HCT116 (cell line): ENCODE results near the gene TCOF1. TPM values are rescaled to one million over a fixed set of nuclear protein-coding genes. Genes with fewer than 3 reads are reported as not detected.

Experiments used
- ATAC-seq: fragments of 200-7000 bp; cut with Tn5 transposase; 2 replicates; pipeline ENCODE4 v1.9.1; 2020; ENCODE audit warnings: mild to moderate bottlenecking, moderate library complexity
- BruUV-seq: library from RNA; stranded (reverse); fragments of 400-500 nt; replicated peaks from 2 replicates; lab custom pipeline; 2021; lab: Mats Ljungman, UMichigan
- CTCF ChIA-PET: fragments of 300-600 bp; sonication (Branson Sonifier 250); formaldehyde crosslinking; loops from one replicate; lab custom pipeline; 2021; ENCODE audit warnings: antibody characterized with exemption; lab: Charles Lee
- POLR2A ChIA-PET: fragments of 300-600, 350-600 bp; sonication (Branson Sonifier 250); formaldehyde crosslinking; loops from one replicate; lab custom pipeline; 2021; ENCODE audit warnings: antibody characterized with exemption; lab: Charles Lee
- RAD21 ChIA-PET, 2 experiments: fragments of 300-600 bp; sonication (Branson Sonifier 250); formaldehyde crosslinking; loops; one replicate each; lab custom pipeline; 2023; ENCODE audit warnings: low total read pairs in 2 of 2; ENCODE audit not compliant: uncharacterized antibody in 2 of 2, unreplicated experiment in 2 of 2, low non-redundant PET in 1 of 2; lab: Charles Lee
- DNase-seq: peaks from one replicate; pipeline ENCODE4 v3.0.0-alpha.2; 2010; ENCODE audit warnings: low read depth, low spot score
- H2AFZ ChIP-seq: fragments of 200-600 bp; shearing (Covaris generic), sonication (generic); 2 replicates; pipeline ENCODE4 v1.6.1; 2017; ENCODE audit warnings: low read depth, mixed run types, mixed read lengths, antibody characterized with exemption, low read length; ENCODE audit not compliant: poor library complexity, severe bottlenecking
- H3K27ac ChIP-seq: 2 replicates; pipeline ENCODE4 v1.5.1; 2012; ENCODE audit warnings: low read depth, low read length
- H3K27me3 ChIP-seq: fragments of 200-600 bp; sonication (generic); 2 replicates; pipeline ENCODE4 v1.6.1; 2016; ENCODE audit warnings: mixed run types, low read length, mixed read lengths; ENCODE audit not compliant: insufficient read depth
- H3K36me3 ChIP-seq, 2 experiments: fragments of 200-500 bp in 1 of 2; fragments of 200-600 bp in 1 of 2; sonication (Bioruptor generic) in 1 of 2; sonication (generic) in 1 of 2; 2 replicates each; pipeline versions ENCODE4 v1.5.1 to v1.6.1; 2014 to 2016; ENCODE audit warnings: low read length in 2 of 2, inconsistent platforms in 1 of 2, mixed read lengths in 1 of 2, mixed run types in 1 of 2; ENCODE audit not compliant: insufficient read depth in 2 of 2, control insufficient read depth in 1 of 2
- H3K4me1 ChIP-seq, 2 experiments: fragments of 200-600 bp in 1 of 2; sonication (generic) in 1 of 2; 2 replicates each; pipeline versions ENCODE4 v1.5.1 to v1.6.1; 2012 to 2017; ENCODE audit warnings: low read length in 2 of 2, inconsistent platforms in 1 of 2, mild to moderate bottlenecking in 1 of 2, mixed read lengths in 1 of 2, mixed run types in 1 of 2, moderate library complexity in 1 of 2; ENCODE audit not compliant: insufficient read depth in 2 of 2, control insufficient read depth in 1 of 2
- H3K4me2 ChIP-seq: fragments of 200-600 bp; sonication (generic); 2 replicates; pipeline ENCODE4 v1.6.1; 2017; ENCODE audit warnings: mixed run types, low read length, mixed read lengths
- H3K4me3 ChIP-seq, 2 experiments: fragments of 200-600 bp in 1 of 2; sonication (generic) in 1 of 2; replicated peaks in 1 of 2; 2 replicates each; pipeline ENCODE4 v1.5.1; 2011 to 2016; ENCODE audit warnings: low read length in 2 of 2, control low read depth in 1 of 2, low read depth in 1 of 2, mild to moderate bottlenecking in 1 of 2, mixed read lengths in 1 of 2, mixed run types in 1 of 2
- H3K79me2 ChIP-seq: fragments of 200-600 bp; sonication (generic); 2 replicates; pipeline ENCODE4 v1.6.1; 2017; ENCODE audit warnings: mild to moderate bottlenecking, mixed run types, low read length, moderate library complexity, mixed read lengths; ENCODE audit not compliant: insufficient read depth
- H3K9ac ChIP-seq: fragments of 200-600 bp; sonication (generic); 2 replicates; pipeline ENCODE4 v1.6.1; 2016; ENCODE audit warnings: low read length, mixed read lengths
- H3K9me2 ChIP-seq: fragments of 200-600 bp; sonication (generic), shearing (Covaris generic); 2 replicates; pipeline ENCODE4 v1.6.1; 2017; ENCODE audit warnings: mixed run types, mild to moderate bottlenecking, moderate library complexity; ENCODE audit not compliant: insufficient read depth
- H3K9me3 ChIP-seq, 2 experiments: fragments of 200-500 bp in 1 of 2; fragments of 200-600 bp in 1 of 2; sonication (Bioruptor generic) in 1 of 2; sonication (generic) in 1 of 2; 2 replicates each; pipeline ENCODE4 v1.6.1; 2014 to 2017; ENCODE audit warnings: low read length in 2 of 2, mixed read lengths in 2 of 2, inconsistent platforms in 1 of 2, low read depth in 1 of 2, mild to moderate bottlenecking in 1 of 2, mixed run types in 1 of 2, moderate library complexity in 1 of 2; ENCODE audit not compliant: control insufficient read depth in 1 of 2, insufficient read depth in 1 of 2
- H4K20me1 ChIP-seq: fragments of 200-600 bp; sonication (generic), shearing (Covaris generic); 2 replicates; pipeline ENCODE4 v1.6.1; 2017; ENCODE audit warnings: mixed run types, mild to moderate bottlenecking, moderate library complexity; ENCODE audit not compliant: insufficient read depth
- CBX3 ChIP-seq: IDR thresholded peaks from 2 replicates; pipeline ENCODE4 v1.6.1; 2012; ENCODE audit warnings: low read depth
- CEBPB ChIP-seq: IDR thresholded peaks from 2 replicates; pipeline ENCODE4 v1.6.1; 2012; ENCODE audit warnings: low read depth
- EGR1 ChIP-seq: IDR thresholded peaks from 2 replicates; pipeline ENCODE4 v1.6.1; 2012; ENCODE audit warnings: low read depth
- ELF1 ChIP-seq: IDR thresholded peaks from 2 replicates; pipeline ENCODE4 v1.6.1; 2012; ENCODE audit warnings: low read depth, borderline replicate concordance
- FOSL1 ChIP-seq: IDR thresholded peaks from 2 replicates; pipeline ENCODE4 v1.6.1; 2012; ENCODE audit warnings: low read depth
- JUND ChIP-seq: IDR thresholded peaks from 2 replicates; pipeline ENCODE4 v1.6.1; 2012
- POLR2AphosphoS5 ChIP-seq: IDR thresholded peaks from 2 replicates; pipeline ENCODE4 v1.6.1; 2011; ENCODE audit warnings: mild to moderate bottlenecking, low read depth, low read length, moderate library complexity
- RAD21 ChIP-seq: IDR thresholded peaks from 2 replicates; pipeline ENCODE4 v1.6.1; 2012; ENCODE audit warnings: low read depth, mild to moderate bottlenecking
- SIN3A ChIP-seq: IDR thresholded peaks from 2 replicates; pipeline ENCODE4 v1.6.1; 2012; ENCODE audit warnings: low read depth
- SP1 ChIP-seq: IDR thresholded peaks from 2 replicates; pipeline ENCODE4 v1.6.1; 2012; ENCODE audit warnings: low read depth
- SRF ChIP-seq: IDR thresholded peaks from 2 replicates; pipeline ENCODE4 v1.6.1; 2012; ENCODE audit warnings: low read depth
- TCF7L2 ChIP-seq: IDR thresholded peaks from 2 replicates; pipeline ENCODE4 v1.7.0; 2011; ENCODE audit warnings: borderline replicate concordance, inconsistent platforms; ENCODE audit not compliant: insufficient read depth, insufficient read length; ENCODE audit errors: extremely low read depth
- intact Hi-C: fragments of 100-400 bp; cut with micrococcal nuclease; formaldehyde crosslinking; loops from 2 replicates; pipeline ENCODE4 v1.10.0; 2022
- total RNA-seq: library from RNA; stranded (reverse); gene quantifications from one replicate; pipeline ENCODE4 v1.2.1, GENCODE V29; 2021; ENCODE audit not compliant: unreplicated experiment
- TF ChIP-seq, protein P1 (sequence below): IDR thresholded peaks from 2 replicates; pipeline ENCODE4 v1.6.1; 2012
- TF ChIP-seq, protein P2 (sequence below): IDR thresholded peaks from 2 replicates; pipeline ENCODE4 v1.6.1; 2011; ENCODE audit warnings: mild to moderate bottlenecking, low read length, moderate library complexity; ENCODE audit not compliant: insufficient replicate concordance; ENCODE audit errors: extremely low read depth
- TF ChIP-seq, protein P3 (sequence below): IDR thresholded peaks from 2 replicates; pipeline ENCODE4 v1.6.1; 2012; ENCODE audit warnings: low read depth
- TF ChIP-seq, protein P4 (sequence below), 3 experiments: fragments of 200-600 bp in 1 of 3; sonication (generic) in 1 of 3; IDR thresholded peaks in 2 of 3; conservative IDR thresholded peaks in 1 of 3; 2 replicates each; pipeline ENCODE4 v1.5.1; 2012 to 2017; ENCODE audit warnings: low read depth in 2 of 3, low read length in 2 of 3, antibody characterized with exemption in 1 of 3, borderline replicate concordance in 1 of 3, control low read depth in 1 of 3, mild to moderate bottlenecking in 1 of 3, mixed read lengths in 1 of 3, mixed run types in 1 of 3, moderate library complexity in 1 of 3; ENCODE audit not compliant: insufficient read depth in 1 of 3

Gene TCOF1
- total RNA-seq, 1 experiment from 2014 or later: 94.7 TPM

DNA sequence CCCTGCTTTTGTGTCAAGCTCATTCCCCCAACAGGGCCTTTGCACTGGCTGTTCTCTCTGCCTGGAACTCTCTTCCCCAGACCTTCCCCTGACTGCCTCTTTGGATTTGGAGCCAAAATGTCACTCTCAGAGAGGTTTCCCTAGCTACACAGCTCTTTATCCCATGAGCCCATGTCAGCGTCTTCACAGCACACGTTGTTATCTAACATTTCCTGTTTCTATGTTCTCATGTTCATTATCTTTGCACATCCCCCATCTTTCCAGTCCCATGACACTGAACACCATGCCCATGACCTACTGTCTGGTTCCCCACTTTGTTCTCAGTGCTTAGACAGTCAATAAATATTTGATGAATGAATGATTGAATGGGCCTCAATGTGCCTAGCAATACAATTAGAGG lies 28.5 kb upstream of the TCOF1 start (continued):
- TF ChIP-seq JUND (no peak), SIN3A (no peak), ELF1 (no peak), CEBPB (no peak), EGR1 (no peak), TCF7L2 (no peak), POLR2AphosphoS5 (no peak)

DNA sequence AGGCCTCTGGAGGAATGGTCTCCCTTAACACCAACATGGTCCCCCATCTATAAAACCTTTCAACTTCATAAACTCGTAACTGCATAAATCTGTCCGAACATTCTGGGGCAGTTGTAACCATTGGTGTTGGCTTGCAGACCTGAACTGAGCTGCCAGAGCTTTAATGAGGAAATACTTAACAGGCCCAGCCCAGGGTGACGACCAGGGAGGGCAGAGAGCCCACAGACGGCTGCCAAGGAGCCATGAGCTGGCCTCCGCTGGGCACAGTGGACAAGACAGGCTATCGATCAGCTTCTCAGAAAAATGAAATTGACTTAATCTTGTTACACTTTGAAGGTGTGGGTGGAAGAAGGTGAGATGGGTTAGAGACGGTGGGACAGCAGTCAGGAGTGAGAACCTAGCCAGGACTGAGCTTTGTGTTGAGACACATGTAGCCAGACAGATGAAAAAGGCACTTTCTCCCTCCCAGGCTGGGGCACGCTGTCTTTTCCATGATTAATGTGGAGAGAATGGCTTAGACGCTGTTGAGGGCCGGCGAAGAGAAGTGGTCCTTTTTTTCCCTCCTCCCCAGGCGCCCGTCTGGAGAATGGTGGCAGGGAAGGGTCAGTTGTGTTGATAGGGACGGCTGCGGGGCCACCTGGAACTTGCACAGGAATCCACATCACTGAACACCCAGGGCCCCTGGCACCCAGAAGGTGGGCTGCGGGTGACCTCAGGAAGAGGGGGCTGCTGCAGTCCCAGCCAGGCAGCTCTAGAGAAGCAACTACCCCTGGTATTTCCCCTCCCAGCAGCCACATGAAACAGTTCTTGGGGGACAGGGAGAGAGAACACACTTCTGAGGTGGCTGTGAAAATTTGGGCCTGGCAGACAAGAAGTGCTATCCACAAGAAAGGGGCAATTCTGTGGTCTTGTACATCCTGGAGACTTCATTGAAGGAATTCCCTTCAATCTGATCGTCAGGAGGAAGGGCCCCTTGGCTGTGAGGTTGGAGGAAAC lies 27.3 kb upstream of the TCOF1 start:
- no peak overlapping the region for H3K9ac ChIP-seq
- ATAC-seq (no peak), DNase-seq (no peak)
- H3K27ac ChIP-seq: no peak overlapping the region
- H3K36me3 ChIP-seq: no peaks in the 10 kb centered on the region
- H2AFZ ChIP-seq: no peak overlapping the region
- no peaks in the 10 kb centered on the region for H3K9me3 ChIP-seq
- H3K4me2 ChIP-seq: no peak overlapping the region
- H4K20me1 ChIP-seq: no peaks in the 10 kb centered on the region
- no peak overlapping the region for H3K4me3 ChIP-seq
- BruUV-seq: no TSS peak
- ChIA-PET POLR2A (no interaction called here), RAD21 (no interaction called here), CTCF (no interaction called here)
- H3K4me1 ChIP-seq: no peaks in the 10 kb centered on the region
- intact Hi-C loops: no loop called here
- H3K9me2 ChIP-seq: no peaks in the 10 kb centered on the region
- no peaks in the 10 kb centered on the region for H3K79me2 ChIP-seq
- no peaks in the 10 kb centered on the region for H3K27me3 ChIP-seq
- TF ChIP-seq CBX3 (no peak), SRF (no peak), TCF7L2 (no peak), SP1 (no peak), EGR1 (no peak), FOSL1 (no peak), RAD21 (no peak), POLR2AphosphoS5 (no peak)
- TF ChIP-seq, protein P1, sequence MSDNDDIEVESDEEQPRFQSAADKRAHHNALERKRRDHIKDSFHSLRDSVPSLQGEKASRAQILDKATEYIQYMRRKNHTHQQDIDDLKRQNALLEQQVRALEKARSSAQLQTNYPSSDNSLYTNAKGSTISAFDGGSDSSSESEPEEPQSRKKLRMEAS: no peak
- TF ChIP-seq, protein P2, sequence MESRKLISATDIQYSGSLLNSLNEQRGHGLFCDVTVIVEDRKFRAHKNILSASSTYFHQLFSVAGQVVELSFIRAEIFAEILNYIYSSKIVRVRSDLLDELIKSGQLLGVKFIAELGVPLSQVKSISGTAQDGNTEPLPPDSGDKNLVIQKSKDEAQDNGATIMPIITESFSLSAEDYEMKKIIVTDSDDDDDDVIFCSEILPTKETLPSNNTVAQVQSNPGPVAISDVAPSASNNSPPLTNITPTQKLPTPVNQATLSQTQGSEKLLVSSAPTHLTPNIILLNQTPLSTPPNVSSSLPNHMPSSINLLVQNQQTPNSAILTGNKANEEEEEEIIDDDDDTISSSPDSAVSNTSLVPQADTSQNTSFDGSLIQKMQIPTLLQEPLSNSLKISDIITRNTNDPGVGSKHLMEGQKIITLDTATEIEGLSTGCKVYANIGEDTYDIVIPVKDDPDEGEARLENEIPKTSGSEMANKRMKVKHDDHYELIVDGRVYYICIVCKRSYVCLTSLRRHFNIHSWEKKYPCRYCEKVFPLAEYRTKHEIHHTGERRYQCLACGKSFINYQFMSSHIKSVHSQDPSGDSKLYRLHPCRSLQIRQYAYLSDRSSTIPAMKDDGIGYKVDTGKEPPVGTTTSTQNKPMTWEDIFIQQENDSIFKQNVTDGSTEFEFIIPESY: no peak
- TF ChIP-seq, protein P3, sequence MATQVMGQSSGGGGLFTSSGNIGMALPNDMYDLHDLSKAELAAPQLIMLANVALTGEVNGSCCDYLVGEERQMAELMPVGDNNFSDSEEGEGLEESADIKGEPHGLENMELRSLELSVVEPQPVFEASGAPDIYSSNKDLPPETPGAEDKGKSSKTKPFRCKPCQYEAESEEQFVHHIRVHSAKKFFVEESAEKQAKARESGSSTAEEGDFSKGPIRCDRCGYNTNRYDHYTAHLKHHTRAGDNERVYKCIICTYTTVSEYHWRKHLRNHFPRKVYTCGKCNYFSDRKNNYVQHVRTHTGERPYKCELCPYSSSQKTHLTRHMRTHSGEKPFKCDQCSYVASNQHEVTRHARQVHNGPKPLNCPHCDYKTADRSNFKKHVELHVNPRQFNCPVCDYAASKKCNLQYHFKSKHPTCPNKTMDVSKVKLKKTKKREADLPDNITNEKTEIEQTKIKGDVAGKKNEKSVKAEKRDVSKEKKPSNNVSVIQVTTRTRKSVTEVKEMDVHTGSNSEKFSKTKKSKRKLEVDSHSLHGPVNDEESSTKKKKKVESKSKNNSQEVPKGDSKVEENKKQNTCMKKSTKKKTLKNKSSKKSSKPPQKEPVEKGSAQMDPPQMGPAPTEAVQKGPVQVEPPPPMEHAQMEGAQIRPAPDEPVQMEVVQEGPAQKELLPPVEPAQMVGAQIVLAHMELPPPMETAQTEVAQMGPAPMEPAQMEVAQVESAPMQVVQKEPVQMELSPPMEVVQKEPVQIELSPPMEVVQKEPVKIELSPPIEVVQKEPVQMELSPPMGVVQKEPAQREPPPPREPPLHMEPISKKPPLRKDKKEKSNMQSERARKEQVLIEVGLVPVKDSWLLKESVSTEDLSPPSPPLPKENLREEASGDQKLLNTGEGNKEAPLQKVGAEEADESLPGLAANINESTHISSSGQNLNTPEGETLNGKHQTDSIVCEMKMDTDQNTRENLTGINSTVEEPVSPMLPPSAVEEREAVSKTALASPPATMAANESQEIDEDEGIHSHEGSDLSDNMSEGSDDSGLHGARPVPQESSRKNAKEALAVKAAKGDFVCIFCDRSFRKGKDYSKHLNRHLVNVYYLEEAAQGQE: no peak
- TF ChIP-seq, protein P4, sequence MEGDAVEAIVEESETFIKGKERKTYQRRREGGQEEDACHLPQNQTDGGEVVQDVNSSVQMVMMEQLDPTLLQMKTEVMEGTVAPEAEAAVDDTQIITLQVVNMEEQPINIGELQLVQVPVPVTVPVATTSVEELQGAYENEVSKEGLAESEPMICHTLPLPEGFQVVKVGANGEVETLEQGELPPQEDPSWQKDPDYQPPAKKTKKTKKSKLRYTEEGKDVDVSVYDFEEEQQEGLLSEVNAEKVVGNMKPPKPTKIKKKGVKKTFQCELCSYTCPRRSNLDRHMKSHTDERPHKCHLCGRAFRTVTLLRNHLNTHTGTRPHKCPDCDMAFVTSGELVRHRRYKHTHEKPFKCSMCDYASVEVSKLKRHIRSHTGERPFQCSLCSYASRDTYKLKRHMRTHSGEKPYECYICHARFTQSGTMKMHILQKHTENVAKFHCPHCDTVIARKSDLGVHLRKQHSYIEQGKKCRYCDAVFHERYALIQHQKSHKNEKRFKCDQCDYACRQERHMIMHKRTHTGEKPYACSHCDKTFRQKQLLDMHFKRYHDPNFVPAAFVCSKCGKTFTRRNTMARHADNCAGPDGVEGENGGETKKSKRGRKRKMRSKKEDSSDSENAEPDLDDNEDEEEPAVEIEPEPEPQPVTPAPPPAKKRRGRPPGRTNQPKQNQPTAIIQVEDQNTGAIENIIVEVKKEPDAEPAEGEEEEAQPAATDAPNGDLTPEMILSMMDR (IDR thresholded peaks at IDR 0.05 in 2 of 3, conservative IDR thresholded peaks at IDR 0.05 in 1 of 3; ENCODE audit: borderline replicate concordance in 1 of 3, insufficient read depth in 1 of 3, low read depth in 2 of 3, low read length in 2 of 3): no peak
